SH-SY5Y (cell line): ENCODE results near the gene KIAA2012.

Experiments
- GATA2 ChIP-seq: IDR thresholded peaks from 2 replicates; pipeline ENCODE4 v1.6.1; 2011; ENCODE audit warnings: mild to moderate bottlenecking, low read depth, low read length
- GATA3 ChIP-seq: IDR thresholded peaks from 2 replicates; pipeline ENCODE4 v1.6.1; 2011; ENCODE audit warnings: low read depth, mild to moderate bottlenecking, low read length, moderate library complexity

Gene KIAA2012

DNA sequence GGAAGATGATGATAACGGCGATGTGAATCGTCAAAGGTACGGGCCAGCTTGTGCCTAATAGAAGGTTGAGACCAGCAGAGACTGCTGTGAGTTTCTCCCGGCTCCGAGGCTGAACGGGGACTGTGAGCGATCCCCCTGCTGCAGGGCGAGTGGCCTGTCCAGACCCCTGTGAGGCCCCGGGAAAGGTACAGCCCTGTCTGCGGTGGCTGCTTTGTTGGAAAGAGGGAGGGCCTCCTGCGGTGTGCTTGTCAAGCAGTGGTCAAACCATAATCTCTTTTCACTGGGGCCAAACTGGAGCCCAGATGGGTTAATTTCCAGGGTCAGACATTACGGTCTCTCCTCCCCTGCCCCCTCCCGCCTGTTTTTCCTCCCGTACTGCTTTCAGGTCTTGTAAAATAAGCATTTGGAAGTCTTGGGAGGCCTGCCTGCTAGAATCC lies 36.4 kb upstream of the KIAA2012 start:
- TF ChIP-seq GATA3 (no peak), GATA2 (no peak)

DNA sequence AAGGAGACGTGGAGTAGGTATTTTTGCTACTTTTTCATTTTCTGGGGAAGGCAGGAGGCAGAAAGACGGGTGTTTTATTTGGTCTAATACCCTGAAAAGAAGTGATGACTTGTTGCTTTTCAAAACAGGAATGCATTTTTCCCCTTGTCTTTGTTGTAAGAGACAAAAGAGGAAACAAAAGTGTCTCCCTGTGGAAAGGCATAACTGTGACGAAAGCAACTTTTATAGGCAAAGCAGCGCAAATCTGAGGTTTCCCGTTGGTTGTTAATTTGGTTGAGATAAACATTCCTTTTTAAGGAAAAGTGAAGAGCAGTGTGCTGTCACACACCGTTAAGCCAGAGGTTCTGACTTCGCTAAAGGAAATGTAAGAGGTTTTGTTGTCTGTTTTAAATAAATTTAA lies 36.0 kb upstream of the KIAA2012 start:
- no peak for TF ChIP-seq GATA2

DNA sequence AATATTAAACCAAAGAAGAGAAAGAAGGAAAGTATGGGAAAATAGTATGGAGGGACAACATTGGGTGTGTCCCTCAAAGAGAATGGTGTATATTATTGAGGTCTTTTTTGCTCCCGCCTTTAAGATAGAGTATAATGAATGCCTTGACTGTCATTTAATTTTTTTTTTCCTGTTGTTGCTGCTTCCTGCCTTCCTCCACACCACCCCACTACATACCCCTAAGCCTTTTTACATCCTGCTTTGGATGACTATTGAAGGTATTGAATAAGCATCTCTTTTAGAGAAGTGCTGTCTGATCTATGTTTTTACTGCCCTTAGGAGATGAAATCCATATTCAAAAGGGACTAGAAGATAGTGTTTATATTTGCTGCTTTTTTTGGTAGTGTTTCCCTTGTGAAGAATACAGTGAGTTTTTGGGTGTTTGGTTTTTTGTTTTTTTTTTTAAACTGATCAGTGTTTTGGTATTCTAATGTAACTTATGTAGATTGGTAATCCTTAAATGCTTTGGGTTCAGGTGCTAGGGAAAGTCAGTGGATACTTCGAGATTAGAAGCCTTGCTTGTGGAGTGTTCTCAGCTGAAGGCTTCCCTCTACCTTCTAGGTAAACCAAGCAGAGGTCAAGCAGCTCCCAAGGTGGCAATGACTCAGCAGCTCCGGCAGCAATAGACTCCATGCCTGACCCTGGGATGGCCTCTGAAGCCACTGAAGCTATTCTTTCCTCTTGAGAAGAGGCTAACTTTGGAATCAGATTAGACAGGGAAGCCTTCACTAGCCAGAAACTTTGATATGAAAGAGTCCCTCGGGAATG lies 34.4 kb upstream of the KIAA2012 start:
- TF ChIP-seq GATA2 (no peak), GATA3 (no peak)

- TF ChIP-seq GATA3 (no peak), GATA2 (no peak)
These were observed 33.6 kb upstream of the KIAA2012 start for GRCh38 chr2:202039278-202040078.

DNA sequence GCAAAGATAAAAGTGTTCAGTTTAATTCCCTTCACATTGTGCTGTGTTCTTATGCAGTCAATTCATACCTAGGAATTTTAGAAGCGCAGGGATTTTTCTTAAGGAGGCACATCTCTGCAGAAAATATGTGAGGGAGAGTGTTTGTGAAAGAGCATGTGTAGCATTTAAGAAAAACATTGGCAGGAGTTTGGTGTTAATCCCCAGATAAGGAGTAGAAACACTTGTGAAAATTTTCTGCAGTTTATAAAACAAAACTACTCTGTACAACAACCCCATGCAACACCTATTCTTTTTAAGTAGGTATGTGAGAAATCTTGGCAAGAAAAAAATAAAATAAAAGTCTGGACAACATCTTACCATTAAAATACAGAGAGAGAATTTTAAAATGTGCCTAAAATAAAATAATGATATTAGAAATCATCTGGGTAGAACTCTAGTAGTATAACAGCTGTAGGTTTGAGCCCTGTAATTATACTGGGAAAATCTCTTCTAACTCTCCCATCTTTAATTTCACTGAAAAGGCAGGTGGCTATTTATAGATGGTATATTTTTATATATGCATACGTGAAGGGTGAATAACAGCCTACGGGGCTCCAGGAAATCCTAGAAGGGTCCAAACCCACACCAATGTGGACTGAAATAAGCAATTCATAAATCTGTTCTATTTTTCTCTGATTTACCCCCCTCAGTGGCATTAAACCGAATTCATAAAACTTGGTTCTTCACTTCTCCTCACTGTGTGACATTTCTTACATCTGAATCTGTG lies 32.8 kb upstream of the KIAA2012 start:
- TF ChIP-seq GATA2 (no peak), GATA3 (no peak)

DNA sequence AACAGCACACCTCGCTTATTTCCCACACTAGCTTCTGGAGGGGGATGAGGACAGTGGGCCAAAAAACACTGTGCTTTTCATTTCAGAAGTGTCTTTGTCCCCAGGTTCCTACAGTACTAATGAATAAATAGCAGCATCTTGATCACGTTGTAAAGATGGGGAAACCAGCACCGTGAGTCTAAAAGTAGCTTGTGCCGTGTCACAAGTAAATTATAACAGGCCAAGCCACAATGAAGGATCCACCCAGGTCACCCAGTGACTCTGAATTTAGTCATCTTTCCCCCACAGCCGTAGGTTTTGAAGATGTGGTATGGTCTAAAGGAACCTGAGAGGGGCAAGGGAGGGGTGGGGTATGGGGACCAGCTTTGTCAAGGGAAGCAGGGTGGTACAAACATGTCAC lies 30.6 kb upstream of the KIAA2012 start:
- no peak for TF ChIP-seq GATA3
- no peak for TF ChIP-seq GATA2

- TF ChIP-seq GATA2 (no peak), GATA3 (no peak)
These were observed 29.6 kb upstream of the KIAA2012 start for GRCh38 chr2:202043475-202043874.

DNA sequence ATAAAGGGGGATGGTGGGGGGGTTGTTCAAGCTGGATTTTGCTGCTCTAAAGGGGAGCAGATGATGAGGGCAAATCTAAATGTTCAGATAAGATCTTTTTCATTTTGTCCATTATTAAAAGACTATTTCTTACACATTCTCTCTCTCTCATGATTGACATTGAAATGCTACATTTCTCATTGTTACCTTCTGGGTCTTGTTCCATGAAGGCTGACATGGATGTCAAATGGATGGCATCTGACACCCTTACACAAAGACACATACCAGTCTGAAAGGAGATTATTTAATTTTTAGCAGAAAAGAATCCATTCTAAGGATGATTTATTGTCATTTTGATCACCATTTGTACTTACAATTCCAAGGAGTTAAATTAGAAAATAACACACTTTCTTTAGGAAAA lies 28.3 kb upstream of the KIAA2012 start:
- TF ChIP-seq GATA3 (no peak), GATA2 (no peak)

GRCh38 chr2:202046572-202046971 lies 26.5 kb upstream of the KIAA2012 start:
- TF ChIP-seq GATA3: no peak
- TF ChIP-seq GATA2: no peak

DNA sequence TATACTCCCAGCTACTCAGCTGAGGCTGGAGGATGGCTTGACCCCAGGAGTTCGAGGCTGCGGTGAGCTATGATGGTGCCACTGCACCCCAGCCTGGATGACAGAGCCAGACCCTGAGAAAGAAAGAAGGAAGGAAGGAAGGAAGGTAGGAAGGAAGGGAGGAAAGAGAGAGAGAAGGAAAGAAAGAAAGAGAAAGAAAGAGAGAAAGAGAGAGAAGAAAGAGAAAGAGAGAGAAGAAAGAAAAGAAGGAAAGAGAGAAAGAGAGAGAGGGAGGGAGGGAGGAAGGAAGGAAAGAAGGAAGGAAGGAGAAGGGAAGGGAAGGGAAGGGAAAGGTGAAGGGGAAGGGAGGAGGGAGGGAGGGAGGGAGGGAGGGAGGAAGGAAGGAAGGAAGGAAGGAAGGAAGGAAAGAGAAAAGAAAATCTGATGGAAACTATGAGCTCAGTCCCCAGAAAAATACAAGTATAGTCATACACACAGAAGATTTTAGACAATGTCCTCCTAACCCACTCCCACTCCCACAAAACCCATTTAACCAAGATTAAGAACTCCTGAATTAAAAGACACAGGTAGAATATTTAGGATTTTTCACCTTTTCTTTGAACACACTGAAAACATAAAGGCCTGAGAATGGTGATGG lies 23.8 kb upstream of the KIAA2012 start:
- TF ChIP-seq GATA3 (no peak), GATA2 (no peak)

- no peak for TF ChIP-seq GATA2
- TF ChIP-seq GATA3: no peak
These were observed 23.2 kb upstream of the KIAA2012 start for GRCh38 chr2:202049840-202050239.

GRCh38 chr2:202050652-202051051 lies 22.4 kb upstream of the KIAA2012 start:
- TF ChIP-seq GATA3: no peak
- no peak for TF ChIP-seq GATA2

- no peak for TF ChIP-seq GATA2
- no peak for TF ChIP-seq GATA3
These were observed 21.4 kb upstream of the KIAA2012 start for GRCh38 chr2:202051499-202052161.
